ENCODE results near the gene DCST2.
A peak's percentile ranks its signal among the peaks of the same experiment; 100 is the strongest.

DCST2 gene

GRCh38 chr1:155052439-155053395 lies 19.1 kb upstream of the DCST2 start:
- H2AFZ ChIP-seq (ENCODE audit: low read length): peak overlapping the region; percentile 83
- peak overlapping the region; percentile 86 for H3K4me2 ChIP-seq (ENCODE audit: low read depth, low read length, poor library complexity, severe bottlenecking)
- no peaks in the 10 kb centered on the region for H3K27me3 ChIP-seq (ENCODE audit: insufficient read depth, low read length, poor library complexity, severe bottlenecking)
- no peaks in the 10 kb centered on the region for H3K9me2 ChIP-seq (replicated peaks; ENCODE audit: low read depth, low read length)
- no peaks in the 10 kb centered on the region for H3F3A ChIP-seq (ENCODE audit: low read depth)
- H3K9ac ChIP-seq (ENCODE audit: low read depth, low read length, poor library complexity, severe bottlenecking): peak overlapping the region; percentile 71
- no peaks in the 10 kb centered on the region for H3K9me3 ChIP-seq (ENCODE audit: insufficient read depth, low read depth, low read length)
- H3K79me2 ChIP-seq (ENCODE audit: insufficient read depth, low read length): no peaks in the 10 kb centered on the region; the same call in 1 of the 2 replicates
- H3K36me3 ChIP-seq (ENCODE audit: insufficient read depth, low read length): no peaks in the 10 kb centered on the region
- peaks cover 23% of the 10 kb centered on the region for H3K4me1 ChIP-seq (ENCODE audit: insufficient read depth, low read length, poor library complexity, severe bottlenecking)
- peak overlapping the region; percentile 79 for H3K4me3 ChIP-seq (ENCODE audit: low read length, poor library complexity, severe bottlenecking)
- TF ChIP-seq EZH2phosphoT487 (IDR thresholded peaks at IDR 0.05; ENCODE audit: borderline replicate concordance): no peak
- peak; percentile 54 for TF ChIP-seq CTCF (conservative IDR thresholded peaks at IDR 0.05; ENCODE audit: low read length)
- no peaks in the 10 kb centered on the region for H4K20me1 ChIP-seq (ENCODE audit: insufficient read depth, low read length, poor library complexity, severe bottlenecking)

GRCh38 chr1:155051777-155052398 lies 18.3 kb upstream of the DCST2 start:
- Histone ChIP-seq H3K27me3 (ENCODE audit: insufficient read depth, low read length, poor library complexity, severe bottlenecking) (no peaks in the 10 kb centered on the region), H3K79me2 (ENCODE audit: insufficient read depth, low read length) (no peaks in the 10 kb centered on the region; the same call in 1 of the 2 replicates), H3K4me1 (ENCODE audit: insufficient read depth, low read length, poor library complexity, severe bottlenecking) (peaks cover 23% of the 10 kb centered on the region), H3K36me3 (ENCODE audit: insufficient read depth, low read length) (no peaks in the 10 kb centered on the region), H3K4me3 (ENCODE audit: low read length, poor library complexity, severe bottlenecking) (peak overlapping the region; percentile 79), H3K9me2 (replicated peaks; ENCODE audit: low read depth, low read length) (no peaks in the 10 kb centered on the region), H3K4me2 (ENCODE audit: low read depth, low read length, poor library complexity, severe bottlenecking) (peak overlapping the region; percentile 86), H3K9ac (ENCODE audit: low read depth, low read length, poor library complexity, severe bottlenecking) (peak overlapping the region; percentile 71), H3F3A (ENCODE audit: low read depth) (no peaks in the 10 kb centered on the region), H2AFZ (ENCODE audit: low read length) (peak overlapping the region; percentile 83), H4K20me1 (ENCODE audit: insufficient read depth, low read length, poor library complexity, severe bottlenecking) (no peaks in the 10 kb centered on the region), H3K9me3 (ENCODE audit: insufficient read depth, low read depth, low read length) (no peaks in the 10 kb centered on the region)
- TF ChIP-seq EZH2phosphoT487 (IDR thresholded peaks at IDR 0.05; ENCODE audit: borderline replicate concordance) (no peak), CTCF (conservative IDR thresholded peaks at IDR 0.05; ENCODE audit: low read length) (no peak)

- Histone ChIP-seq H3K4me1 (ENCODE audit: insufficient read depth, low read length, poor library complexity, severe bottlenecking) (peaks cover 23% of the 10 kb centered on the region), H4K20me1 (ENCODE audit: insufficient read depth, low read length, poor library complexity, severe bottlenecking) (no peaks in the 10 kb centered on the region), H3K9me2 (replicated peaks; ENCODE audit: low read depth, low read length) (no peaks in the 10 kb centered on the region), H3K27me3 (ENCODE audit: insufficient read depth, low read length, poor library complexity, severe bottlenecking) (no peaks in the 10 kb centered on the region), H3K4me3 (ENCODE audit: low read length, poor library complexity, severe bottlenecking) (peak overlapping the region; percentile 79), H3K9me3 (ENCODE audit: insufficient read depth, low read depth, low read length) (no peaks in the 10 kb centered on the region), H2AFZ (ENCODE audit: low read length) (peak overlapping the region; percentile 83), H3K9ac (ENCODE audit: low read depth, low read length, poor library complexity, severe bottlenecking) (peak overlapping the region; percentile 71), H3F3A (ENCODE audit: low read depth) (no peaks in the 10 kb centered on the region), H3K36me3 (ENCODE audit: insufficient read depth, low read length) (no peaks in the 10 kb centered on the region), H3K4me2 (ENCODE audit: low read depth, low read length, poor library complexity, severe bottlenecking) (peak overlapping the region; percentile 86), H3K79me2 (ENCODE audit: insufficient read depth, low read length) (no peaks in the 10 kb centered on the region; the same call in 1 of the 2 replicates)
- TF ChIP-seq EZH2phosphoT487 (IDR thresholded peaks at IDR 0.05; ENCODE audit: borderline replicate concordance): no peak
- TF ChIP-seq CTCF (conservative IDR thresholded peaks at IDR 0.05; ENCODE audit: low read length): no peak
Measured at GRCh38 chr1:155051342-155051776, 17.8 kb upstream of the DCST2 start.
